ELF-1 (cell line): Measurements from ENCODE around the gene LUZP2.
"Not testable (repeated sequence)": the region's sequence is repeated elsewhere in the genome, so short reads cannot be mapped to it uniquely, and the experiment has no call there.

ENCODE experiments used
- DNase-seq: peaks from one replicate; pipeline ENCODE4 v3.0.0-alpha.2; 2016; ENCODE audit warnings: low read depth, low spot score

LUZP2 gene

DNA sequence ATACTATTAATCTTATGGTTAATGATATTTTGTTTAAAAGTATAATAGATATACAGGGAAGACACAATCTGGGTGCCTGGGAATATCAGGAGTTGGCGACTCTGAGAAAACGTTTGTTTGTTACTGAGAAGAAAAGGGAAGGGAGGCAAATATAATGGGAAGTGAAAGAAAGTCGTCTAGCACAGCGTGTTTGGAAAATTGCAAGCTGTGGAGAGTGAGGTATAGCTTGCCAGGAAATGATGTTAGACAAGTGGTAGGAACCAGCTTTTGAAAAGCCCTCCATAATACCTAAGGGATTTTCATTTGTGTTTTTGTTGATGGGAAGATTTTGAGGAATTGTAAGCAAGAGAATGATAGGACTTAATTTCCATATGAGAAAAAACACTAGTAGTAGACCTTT lies 322.2 kb downstream of the LUZP2 start:
- no peak for DNase-seq

DNA sequence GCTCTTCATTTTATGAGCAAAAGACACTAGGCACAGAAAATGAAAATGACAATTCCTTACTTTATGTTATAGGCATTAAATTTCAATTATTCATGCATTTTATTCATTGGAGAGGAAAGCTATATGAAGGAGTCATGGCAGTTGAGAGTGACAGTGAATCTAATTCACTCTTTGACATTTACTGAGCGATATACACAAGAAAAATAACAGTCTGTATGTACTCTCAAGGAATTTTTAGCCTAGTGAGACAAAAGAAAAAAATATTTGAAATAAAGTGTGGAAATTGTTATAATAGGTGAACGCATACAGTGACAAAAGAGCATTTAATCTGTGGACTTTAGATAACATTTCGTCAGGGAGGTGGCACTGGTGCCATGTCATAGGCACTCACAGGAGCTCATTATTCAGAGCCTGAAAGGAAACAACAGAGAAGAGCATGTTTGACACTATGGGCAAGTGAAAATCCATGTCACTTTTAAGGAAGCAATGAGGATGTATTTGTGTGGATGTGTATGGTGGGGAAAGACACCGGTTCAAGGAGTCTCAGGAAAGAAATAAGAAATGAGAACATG lies 323.1 kb downstream of the LUZP2 start:
- no peak for DNase-seq

DNA sequence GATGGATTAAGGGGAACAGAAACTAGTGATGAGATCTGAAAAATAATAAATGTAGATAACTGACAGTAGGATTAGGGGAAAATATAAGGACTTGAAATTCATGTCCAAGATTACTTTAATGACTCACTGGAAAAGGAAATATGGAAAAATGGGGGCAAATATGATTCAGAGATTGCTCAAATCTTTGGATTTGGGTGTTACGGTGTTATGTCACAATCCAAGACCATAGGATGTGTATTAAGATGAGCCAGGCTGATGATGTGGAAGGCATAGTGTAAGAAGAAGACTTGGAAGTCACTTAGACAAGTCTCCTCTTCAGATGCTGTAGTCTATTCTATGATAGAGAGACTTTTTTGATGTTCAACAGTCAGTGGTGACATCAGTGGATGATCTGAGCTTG lies 323.7 kb downstream of the LUZP2 start:
- DNase-seq, result no peak

DNA sequence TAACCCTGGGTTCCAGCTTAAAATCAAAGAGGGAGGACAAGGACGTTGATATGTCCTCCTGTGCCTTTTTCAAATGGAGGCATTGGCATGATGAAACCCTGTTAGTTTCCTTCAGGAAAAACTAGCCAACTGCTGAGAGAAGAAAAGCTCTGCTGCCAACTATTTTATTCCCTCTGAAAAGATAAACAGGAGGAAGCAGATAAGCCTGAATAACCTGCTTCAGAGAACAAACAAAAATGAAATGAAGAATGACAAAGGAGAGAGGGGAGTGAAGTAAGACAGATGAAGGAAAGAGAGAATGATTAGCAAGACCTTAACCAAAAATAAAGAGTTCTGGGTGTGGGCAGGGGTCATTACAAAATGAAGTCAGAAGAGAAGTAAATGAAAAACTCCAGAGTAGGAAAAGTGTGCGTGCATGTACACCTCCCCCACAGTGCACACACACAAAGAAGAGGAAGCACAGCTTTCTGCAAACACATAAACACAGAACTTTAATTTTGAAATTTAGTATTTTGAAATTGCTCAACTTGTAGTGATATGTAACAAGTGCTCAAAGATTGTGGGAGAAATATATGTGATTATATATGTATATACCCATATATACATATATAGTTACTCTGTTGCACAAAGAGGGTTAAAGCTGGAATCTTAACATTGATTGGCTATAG lies 332.2 kb downstream of the LUZP2 start:
- no peak for DNase-seq

DNA sequence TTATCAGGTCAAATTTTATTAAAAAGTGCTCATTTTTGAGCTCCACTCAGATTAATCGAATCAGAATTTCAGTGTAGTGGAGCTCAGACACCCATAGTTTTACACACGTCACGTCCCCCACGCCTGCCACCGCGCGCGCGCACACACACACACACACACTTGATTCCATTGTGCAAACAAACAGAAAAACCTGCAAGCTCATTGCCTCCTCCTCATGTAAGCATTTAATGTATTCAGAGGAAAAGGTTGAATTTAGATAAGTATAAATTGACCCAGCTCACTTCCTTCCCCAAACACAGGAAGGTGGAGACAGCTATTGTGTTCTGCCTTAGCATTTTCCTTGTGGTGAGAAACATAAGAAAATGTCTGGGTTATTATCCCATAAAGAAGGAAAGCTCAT lies 336.7 kb downstream of the LUZP2 start:
- no peak for DNase-seq

DNA sequence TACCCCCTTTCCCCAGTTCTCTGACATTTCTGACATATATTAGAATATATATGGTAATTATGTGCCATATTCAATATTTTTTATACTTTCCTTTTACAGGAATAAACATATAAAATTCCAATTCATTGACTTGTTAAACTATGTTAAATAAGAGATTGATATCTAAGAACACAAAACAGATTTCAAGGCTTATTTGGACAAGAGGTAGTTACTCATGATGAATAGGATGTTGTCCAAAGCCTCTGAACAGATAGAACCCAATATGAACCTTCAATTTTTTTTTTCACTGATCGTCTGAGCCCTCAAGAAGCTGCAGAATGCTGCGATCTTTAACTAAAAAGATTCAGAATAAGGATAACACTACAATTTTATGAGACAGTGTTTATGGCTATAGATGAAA lies 340.3 kb downstream of the LUZP2 start:
- DNase-seq, result no peak

DNA sequence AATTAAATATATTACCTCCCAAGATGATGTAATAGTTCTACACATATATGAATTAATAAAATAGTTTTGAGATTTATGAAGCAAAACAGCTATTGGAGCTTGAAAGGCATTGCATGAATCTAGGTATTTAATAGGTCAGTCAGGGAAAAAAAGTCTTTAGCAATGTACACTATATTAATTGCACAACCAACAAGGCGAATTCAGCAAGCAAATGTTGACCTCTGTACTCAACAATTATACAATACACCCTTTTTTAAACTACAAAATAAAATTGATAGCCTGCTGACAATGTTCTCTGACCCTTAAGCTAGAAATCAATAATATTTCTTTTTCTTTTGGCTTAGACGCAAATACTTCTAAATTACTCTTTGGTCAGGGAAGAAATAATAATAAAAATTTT lies 345.5 kb downstream of the LUZP2 start:
- DNase-seq, result no peak

DNA sequence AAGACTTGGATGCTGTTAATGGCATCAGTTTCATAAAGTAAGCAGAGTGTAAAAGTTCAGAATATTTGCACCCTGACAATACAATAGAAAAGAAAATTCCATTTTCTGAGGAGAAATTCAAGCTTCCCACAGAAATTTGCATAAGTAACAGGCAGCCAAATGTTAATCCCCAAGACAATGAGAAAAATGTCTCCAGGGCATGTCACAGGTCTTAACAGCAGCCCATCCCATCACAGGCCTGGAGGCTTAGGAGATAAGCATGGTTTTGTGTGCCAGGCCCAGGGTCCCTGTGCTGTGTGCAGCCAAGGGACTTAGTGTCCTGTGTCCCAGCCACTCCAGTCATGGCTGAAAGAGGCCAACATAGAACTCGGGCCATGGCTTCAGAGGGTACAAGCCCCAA lies 347.6 kb downstream of the LUZP2 start:
- peak; percentile 26 for DNase-seq

DNA sequence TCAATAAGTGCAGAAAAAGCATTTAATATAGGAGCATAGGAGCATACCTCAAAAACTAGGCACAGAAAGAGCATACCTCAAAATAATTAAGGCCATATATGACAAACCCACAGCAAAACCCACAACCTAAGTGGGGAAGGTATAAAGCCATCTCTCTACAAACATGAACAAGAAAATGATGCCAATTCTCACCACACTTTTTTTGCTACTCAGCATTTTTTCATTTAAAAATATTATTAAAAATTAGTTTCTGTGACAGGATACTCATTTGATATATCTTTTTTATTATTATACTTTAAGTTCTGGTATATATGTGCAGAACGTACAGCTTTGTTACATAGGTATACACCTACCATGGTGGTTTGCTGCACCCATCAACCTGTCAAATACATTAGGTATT lies 352.0 kb downstream of the LUZP2 start:
- no peak for DNase-seq

DNA sequence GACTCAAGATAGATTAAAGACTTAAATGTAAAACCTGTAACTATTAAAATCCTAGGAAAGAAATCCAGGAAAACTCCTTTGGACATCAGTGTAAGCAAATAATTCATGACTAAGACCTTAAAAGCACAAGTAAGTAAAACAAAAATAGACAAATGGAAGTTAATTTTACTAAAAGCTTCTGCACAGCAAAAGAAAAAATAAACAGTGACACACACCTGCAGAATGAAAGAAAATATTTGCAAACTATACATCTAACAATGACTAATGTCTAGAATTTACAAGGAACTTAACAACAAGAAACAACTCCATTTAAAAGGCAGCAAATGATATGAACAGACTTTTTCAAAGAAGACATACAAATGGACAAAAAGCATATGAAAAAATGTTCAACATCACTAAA lies 359.1 kb downstream of the LUZP2 start:
- no peak for DNase-seq

DNA sequence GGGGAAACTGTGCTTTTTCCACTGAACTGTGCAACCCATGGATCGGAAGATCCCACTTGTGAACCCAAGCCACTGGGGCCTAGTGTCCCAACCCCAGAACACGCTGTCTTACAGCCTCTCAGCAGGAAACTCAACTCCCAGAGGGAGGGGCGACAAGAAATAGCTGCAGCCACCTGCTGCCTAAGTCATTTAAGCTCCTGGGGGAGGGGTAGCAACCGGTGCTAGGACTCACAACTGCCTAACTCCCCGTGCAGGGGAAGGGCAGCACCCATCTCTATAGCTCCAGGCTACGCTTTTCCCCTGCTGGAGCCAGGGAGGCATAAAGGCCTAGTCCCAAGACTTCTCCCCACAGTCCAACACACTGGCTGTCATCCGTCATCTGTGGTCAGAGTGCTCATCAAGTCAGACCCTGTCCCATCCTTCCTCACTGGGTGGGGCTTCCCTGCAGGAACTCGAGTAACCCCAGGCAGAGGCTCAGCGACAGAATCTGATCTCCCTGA lies 363.0 kb downstream of the LUZP2 start:
- DNase-seq, result no peak

DNA sequence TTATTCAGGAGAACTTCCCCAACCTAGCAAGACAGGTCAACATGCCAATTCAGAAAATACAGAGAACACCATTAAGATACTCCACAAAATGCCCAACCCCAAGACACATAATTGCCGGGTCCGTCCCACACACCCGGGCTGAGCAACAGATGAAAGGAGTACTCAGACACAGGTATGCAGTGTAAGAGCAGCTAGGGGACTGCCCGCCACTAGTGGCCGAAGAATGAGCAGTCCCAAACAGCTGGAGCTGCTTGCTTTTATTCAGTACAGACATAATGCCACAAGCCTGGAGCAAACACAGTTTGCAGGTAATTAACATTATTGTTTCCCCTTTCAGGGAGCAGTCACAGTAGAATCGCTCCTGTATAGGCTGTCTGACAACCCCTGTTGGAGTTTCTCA lies 364.6 kb downstream of the LUZP2 start:
- peak; percentile 11 for DNase-seq

DNA sequence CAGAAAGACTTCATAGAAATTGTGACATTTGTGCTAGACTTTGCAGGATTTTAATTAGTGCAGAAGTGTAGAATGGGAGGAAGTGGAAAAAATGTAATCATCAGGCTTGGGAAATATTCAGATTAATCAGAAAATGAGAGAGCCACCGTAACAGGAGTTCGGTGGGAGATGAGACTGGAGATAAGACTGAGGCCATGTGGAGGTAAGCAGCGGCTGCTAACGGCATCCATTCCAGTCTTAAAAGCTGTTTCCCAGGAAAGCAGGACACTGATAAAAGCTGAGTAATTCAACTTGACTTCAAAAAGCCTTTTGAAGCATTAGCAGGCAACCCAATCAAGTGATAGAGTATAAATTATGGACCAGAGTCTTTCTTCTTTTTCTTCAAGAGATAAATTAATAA lies 369.9 kb downstream of the LUZP2 start:
- no peak for DNase-seq

DNA sequence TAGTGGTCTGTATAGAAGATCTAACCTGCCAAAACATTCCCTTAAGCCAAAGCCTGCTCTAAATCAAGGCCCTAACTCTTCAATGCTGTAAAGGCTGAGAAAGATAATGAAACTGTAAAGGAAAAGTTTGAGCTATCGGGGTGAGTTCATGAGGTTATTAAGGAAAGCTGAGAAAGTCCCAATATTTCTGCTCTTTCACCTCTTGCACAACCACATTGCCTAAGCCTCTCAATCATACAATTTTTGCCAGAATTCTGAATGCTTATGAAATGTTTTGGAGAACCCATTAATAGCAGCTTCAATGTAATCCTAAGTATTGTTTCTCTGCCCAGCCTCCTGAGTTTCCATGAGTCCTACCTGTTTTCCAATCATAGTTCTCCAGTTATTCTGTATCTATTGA lies 373.2 kb downstream of the LUZP2 start:
- DNase-seq, result no peak

DNA sequence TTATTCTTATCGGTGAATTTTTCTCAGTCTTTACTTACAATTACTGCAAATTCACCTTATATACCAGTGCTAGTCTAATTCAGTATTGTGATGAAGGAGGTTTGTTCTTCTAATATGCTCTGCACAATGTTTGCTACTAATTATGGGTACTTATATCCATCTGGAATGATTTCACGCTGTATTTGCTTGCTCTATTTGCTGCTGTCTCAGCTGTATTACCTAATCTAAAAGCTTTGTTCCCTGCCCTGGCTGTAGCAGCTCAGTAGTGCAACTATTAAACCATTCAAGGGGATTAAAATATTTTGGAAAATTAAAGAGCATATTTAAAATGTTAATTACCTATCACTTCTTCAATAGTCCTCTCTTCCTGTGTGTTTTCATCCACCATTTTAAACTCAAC lies 375.3 kb downstream of the LUZP2 start:
- no peak for DNase-seq

DNA sequence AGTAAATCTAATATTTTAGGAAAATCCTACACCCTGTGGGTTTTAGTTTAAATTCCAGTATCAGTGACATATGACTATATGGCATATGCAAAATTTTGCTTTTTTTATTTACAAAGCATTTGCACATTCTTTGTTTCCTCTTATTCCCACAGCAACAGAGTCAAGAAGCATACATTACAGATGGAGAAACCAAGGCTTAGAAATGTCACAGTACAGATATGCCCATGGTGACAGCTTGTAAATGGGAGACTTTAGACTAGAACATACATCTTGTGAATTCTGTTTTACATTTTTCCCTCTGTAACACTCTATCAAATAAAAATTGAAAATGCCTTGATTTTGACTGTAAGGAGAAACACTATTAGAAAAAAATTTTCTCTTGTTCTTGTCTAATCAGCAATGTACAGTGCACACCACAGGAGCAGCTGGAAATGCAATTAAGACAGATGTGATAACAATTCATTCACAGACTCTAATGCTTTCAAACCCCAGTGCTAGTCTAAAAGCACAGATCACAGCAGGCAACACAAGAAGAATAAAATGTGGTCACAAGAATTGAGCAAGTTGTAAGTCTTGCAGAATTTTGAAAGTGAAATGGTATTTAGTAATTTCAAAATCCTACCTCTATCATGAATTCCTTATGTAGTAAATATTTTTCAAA lies 375.9 kb downstream of the LUZP2 start:
- DNase-seq, result no peak

DNA sequence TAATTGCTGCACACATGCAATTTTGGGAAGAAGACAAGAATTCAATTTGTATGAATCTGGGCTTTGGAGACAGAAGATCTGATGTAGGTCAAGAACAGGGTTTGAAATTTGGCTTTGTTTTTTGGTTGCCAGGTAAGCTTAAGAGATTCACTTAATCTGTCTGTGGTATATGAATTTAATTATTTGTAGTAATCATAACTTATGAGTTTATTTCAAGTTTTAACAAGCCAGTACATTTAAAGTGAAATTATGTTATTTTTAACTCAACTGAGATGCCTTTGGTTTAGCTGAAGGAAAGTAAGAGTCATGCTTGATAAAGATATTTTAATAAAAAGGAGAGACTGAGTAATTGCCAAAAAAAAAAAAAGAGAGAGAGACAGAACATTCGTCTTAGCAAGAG lies 384.1 kb downstream of the LUZP2 start:
- no peak for DNase-seq

DNA sequence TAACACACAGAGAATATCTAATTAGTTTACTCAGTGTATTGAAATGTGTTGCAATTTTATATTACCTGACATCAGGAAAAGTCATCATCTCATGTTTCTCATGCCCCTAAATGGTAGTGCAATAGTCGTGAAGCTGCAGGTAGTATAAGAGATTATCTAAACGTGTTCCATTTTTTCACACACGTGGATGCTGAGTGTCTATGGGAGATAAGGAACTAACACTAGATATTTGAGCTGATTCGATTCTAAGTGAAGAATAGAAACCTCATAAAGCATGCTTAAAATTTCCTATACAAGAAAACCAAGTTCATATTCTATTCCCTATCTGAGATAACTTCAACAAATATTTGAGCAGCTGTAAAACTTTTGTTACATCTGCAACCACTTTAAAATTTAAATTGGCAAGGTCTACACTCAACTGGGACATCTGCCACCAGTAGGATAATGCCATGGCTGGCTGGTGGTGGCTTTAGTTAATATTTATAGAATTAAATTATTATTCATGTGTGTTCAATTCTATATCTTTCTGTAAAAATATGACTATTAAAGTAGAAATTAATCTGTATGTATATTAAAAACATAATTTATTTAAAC lies 388.8 kb downstream of the LUZP2 start:
- no peak for DNase-seq

DNA sequence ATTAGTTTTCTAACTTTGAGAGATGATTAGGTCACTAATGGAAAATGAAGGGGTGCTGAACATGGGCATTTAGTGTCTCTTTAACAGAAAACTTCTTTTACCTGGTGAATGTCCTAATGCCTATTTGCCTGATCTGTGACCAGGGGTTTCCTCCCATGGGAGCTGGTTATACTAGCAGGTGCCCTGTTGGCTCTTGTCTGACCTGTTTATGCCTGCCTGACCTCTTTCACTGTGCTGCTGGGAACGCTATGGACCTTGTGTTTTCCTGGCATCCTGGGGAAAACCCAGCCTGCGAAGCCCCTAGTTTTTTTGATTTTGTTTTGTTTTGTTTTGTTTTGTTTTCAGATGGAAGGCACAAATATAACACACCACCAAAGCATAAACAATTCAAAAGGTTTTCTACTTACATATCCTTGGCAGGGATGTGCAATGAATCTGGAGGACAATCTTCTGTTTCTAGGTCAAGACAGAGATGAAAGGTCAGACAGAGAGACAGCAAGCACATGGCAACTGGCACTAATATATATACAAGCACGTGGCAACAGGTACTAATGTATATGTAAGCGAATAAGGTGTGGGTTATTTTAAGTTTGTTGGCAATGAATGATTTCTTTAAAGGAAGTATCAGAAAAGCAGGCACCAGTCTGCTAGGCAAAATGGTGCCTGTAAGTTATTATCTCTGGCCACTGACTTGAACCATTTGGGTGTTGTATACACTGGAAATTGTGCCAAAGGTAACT lies 390.2 kb downstream of the LUZP2 start:
- DNase-seq, result no peak

DNA sequence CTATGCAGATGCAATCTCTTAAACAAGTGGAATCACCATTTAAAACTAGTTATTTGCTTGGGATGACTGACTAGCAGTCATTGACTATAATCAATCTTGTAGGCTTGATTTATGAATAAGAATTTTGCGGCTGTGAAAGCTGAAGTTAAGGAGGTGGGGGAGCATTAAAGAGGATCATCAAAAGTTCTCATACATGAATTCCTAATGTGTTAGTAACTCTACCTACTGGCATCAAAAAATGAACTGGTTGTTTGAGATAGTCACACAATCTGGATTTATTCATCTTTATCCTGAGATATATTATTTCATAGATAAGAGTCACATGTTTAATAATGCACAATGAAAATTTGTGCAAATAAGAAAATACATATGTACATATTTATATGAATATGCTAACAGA lies 393.6 kb downstream of the LUZP2 start:
- DNase-seq, result no peak

DNA sequence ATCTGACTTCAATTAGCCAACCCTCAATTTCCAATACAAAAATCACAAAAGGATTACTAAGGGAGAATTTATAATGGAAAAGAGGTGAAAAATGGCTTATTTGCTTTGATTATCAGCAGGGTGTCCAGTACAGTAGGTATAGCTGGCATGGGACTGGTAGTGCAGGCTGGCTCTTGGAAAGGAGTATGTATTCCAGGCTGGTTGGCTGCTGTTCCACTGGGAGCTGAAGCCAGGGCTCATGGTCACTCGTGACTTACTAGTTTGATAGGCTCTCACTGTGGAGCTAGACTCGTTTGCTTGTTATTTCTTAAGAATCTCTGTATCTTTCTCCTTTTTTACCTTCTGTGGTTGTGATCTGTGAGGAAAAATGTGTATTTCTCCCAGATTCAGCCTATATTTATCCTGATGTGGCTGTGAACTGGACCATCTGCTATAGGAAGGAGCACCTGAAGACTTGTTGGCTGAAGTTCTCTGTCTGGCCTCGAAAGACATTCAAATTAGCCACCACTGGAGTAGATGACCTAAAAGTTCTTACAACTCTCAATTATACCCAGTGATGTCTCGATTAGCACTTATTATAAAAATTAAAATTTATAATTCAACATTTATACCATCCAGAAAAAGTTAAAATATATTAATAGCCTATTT lies 395.1 kb downstream of the LUZP2 start:
- not testable (repeated sequence) for DNase-seq
